GM21360 (cell line): ENCODE data around the gene ANO9.

Experiments used
- ATAC-seq: cut with Tn5 transposase; IDR thresholded peaks from one replicate; pipeline ENCODE4 v1.9.1; 2021; ENCODE audit warnings: mild to moderate bottlenecking, moderate library complexity; ENCODE audit not compliant: unreplicated experiment

Gene ANO9

GRCh38 chr11:441418-442274, at the start of gene ANO9:
Gene ANO9, minus strand, starts transcription at chr11:442011. Its CDS starts 85 bp downstream, at chr11:441926.
- no peak for ATAC-seq

DNA sequence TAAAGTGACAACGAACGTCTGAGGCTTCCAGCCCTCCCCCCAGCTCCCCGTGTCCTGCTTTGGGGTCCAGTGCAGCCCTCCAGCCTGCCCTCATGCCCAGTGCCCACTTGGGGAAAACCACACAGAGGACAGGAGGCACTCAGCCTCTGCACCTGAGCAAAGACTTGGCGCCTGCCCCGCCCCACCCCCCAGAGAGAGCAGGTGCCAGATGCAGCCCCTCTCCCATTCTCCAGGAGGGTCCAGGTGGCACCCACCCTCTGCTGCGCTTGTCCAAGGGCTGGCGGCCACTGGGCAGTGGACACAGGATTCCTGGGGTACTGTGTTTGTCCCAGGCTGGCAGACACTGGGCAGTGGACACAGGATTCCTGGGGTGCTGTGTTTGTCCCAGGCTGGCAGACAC, 49.5 kb upstream of the ANO9 start:
- no peak for ATAC-seq

DNA sequence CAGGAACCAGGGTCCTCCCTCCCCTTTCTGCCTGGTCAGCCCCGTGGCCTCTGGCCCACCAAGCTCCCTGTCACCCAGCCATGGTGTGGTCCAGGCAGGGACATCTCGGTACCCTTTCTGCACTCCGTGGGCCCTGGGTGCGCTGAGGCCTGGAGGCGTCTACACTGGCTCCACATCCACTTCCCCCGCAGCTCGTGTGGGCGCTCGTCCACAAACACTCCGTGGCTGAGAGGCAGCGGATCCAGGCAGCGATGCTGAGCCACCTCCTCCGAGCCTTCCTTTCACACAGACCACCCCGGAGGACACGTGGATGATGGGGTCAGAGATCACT, 49.1 kb upstream of the ANO9 start:
- no peak for ATAC-seq

DNA sequence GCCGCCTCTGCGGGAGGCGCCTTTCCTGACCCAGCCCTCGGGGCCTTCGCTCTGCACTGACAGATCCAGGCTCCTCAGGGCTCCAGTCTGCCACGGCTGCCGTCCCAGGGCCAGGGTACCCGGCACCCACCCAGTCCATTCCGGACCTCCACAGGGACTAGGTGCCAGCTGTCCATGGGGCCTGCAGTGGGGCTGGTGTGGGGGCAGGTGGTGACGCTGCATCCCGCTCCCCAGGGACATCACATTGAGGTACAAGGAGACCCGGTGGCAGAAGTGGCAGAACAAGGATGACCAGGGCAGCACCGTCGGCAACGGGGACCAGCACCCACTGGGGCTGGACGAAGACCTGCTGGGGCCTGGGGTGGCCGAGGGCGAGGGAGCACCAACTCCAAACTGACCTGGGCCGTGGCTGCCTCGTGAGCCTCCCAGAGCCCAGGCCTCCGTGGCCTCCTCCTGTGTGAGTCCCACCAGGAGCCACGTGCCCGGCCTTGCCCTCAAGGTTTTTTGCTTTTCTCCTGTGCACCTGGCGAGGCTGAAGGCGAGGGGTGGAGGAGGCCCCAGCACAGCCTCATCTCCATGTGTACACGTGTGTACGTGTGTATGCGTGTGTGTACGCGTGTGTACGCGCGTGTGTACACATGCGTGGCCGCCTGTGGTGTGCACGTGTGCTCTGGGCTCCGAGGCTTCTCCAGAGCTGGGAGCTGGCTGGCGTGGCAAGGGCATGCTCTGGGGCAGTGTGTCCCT, 48.5 kb upstream of the ANO9 start:
- ATAC-seq: no peak

GRCh38 chr11:489610-490185, 47.9 kb upstream of the ANO9 start:
- no peak for ATAC-seq

DNA sequence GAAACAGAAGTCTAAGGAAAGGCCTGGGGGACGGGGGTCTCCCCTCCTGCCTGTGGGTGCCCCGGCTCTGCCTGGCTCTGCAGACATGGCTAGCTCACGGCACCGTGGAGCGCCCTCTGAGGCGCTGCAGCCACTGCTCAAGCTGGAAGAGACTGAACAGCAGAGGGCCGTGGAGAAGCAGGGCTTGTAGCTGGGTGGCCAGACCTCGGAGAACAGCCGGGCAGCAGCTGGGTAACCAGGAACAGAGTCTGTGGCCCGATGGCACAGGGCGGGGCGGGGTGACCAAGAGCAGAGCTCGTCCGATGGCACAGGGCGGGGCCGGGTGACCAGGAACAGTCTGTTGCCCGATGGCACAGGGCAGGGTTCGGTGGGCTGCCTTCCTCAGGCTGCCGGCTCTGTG, 47.2 kb upstream of the ANO9 start:
- no peak for ATAC-seq

- no peak for ATAC-seq
Measured at GRCh38 chr11:488579-488978, 46.8 kb upstream of the ANO9 start.

DNA sequence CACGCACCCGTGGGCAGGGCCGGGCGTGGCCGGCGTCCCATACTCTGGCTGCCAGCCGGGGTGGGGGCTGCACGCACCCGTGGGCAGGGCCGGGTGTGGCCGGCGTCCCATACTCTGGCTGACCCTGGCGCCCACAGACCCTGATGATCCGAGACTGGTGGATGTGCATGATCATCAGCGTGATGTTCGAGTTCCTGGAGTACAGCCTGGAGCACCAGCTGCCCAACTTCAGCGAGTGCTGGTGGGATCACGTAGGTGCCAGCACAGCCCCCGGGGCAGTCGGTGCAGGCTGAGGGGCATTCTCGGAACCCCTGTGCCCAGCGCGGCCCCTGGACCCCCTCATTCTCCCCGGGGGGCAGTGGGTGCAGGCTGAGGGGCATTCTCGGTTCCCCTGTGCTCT, 46.3 kb upstream of the ANO9 start:
- ATAC-seq: no peak

GRCh38 chr11:487571-488021, 45.8 kb upstream of the ANO9 start:
- ATAC-seq: no peak

GRCh38 chr11:486189-486588, 44.4 kb upstream of the ANO9 start:
- ATAC-seq: no peak

DNA sequence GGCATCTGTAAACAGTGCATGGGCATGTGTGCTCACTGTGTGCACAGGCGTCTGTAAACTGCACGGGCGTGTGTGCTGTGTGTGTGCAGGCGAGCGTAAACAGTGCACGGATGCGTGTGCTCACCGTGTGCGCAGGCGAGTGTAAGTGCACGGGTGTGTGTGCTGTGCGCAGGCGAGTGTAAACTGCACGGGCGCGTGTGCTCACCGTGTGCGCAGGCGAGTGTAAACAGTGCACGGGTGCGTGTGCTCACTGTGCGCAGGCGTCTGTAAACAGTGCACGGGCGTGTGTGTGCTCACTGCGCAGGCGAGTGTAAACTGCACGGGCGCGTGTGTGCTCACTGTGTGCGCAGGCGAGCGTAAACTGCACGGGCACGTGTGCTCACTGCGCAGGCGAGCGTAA, 42.8 kb upstream of the ANO9 start:
- no peak for ATAC-seq

DNA sequence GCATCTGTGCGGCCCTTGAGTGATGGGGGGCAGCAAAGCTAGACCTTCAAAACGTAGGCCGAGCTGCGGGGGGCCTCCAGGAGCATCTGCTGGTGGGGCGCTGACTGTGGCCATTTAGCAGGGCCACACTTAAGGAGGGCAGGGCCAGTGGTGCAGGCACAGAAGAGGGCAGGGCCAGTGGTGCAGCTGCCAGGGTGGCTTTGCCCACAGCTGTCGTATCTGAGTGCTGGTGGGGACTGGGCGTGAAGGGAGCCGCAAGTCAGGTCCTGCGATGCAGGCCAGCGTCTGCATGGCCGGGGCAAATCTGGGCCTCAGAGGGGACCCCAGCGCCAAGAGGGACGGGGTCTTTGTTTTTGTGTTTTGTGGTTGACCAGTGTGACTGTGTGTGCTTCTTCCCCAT, 37.5 kb upstream of the ANO9 start:
- no peak for ATAC-seq

DNA sequence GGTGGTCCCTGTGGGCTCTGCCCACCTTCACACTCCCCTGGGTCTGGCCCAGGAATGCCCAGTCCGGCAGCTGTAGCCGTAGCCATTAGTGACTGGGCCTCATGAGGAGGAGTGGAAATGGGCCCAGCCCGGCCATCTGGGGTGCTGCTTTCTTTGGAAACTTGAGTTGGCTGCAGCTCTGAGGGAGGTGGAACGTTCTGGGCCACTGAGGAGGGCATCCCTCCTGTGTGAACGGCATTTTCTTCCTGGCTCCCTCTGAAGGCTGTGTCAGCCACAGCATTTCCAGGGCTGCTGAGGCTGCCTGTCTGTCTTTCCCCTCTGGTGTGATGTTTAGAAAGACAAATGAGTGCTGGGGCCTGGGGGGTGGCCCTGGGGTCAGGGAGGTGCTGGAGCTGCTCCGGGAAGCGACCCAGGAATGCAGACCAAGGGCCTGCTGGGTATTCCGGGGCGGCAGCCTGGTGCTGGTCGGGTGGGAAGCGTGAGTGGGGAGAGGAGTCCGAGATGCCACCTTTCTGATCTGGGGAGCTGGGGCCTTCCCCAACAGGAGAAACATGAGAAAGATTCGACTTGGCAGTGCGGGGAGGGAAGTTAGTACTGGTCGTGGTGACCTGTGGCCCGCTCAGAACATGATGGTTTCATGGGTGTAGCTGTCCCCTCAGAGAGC, 35.4 kb upstream of the ANO9 start:
- no peak for ATAC-seq

DNA sequence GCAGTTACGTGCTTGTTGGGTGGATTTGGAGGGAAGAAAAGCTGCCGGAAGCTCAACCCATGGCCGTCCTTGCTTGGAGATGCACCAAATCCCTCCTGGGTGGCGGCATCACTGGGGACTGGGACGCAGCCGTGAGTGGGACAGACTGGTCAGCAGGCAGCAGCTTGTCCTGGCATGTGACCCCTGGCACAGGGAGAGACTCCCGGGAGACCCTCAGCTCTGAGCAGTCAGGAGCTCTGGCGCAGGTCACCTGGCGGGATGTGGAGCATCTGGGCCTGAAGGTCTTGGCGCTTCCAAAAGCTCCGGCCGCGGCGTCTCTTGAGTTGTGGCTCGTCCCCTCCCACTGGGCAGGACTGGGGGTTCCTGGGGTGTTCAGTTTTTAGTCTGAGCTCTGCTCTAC, 34.6 kb upstream of the ANO9 start:
- ATAC-seq: no peak

GRCh38 chr11:475941-476340, 34.1 kb upstream of the ANO9 start:
- no peak for ATAC-seq

- ATAC-seq: no peak
Measured at GRCh38 chr11:474914-475506, 33.2 kb upstream of the ANO9 start.

DNA sequence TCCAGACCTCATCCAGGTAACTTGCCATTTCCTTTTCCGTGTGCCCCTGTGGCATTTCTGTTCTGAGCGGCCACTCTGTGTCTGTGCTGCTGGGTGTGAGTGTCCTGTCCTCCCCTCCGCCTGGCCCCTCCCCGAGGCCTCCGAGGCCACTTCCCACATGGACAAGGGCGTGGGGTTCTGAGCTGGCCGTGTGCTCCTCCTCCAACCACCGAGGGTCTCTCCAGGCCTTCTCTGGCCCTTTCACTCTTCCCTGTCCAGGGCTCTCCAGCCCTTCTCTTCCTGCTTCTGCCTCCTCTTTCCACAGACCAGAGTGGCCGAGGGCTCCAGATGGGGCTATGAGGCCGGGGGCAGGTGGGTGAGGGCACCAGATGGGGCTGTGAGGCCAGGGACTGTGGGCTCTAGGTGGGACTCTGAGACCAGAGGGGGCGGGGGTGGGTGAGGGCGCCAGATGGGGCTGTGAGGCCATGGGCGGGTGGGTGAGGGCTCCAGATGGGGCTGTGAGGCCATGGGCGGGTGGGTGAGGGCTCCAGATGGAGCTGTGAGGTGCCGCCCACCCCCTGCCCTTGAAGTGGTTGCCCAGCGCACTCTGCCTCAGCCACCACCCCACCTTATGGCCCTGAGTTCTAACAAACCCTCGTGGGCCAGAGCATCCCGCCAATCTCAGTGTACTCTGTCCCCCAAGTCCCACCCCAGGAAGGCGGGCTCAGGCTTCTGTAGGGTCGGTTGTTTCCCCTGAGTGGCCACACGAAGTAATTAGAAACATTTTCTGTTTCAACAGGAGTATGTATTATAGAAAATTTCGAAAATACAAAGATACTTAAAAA, 32.4 kb upstream of the ANO9 start:
- no peak for ATAC-seq

- ATAC-seq: no peak
Measured at GRCh38 chr11:473415-473814, 31.6 kb upstream of the ANO9 start.

DNA sequence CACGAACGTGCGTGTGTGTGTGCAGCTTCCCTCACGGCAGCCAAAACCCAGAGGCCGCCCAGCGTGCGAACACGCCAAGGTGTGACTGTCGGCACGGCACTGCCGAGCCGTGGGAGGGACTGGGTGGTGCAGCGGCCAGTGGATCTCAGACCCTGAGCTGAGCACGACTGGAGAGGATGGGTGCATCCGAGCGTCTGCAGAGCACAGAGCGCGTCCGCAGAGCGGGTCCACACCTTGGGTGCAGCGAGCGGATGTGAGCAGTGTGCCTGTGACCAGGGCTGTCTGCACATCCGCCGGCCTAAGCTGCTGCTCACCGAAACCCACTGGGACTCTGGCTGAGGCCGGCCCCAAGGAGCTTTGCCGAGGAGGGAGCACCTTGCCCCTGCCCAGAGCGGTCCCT, 31.0 kb upstream of the ANO9 start:
- no peak for ATAC-seq

DNA sequence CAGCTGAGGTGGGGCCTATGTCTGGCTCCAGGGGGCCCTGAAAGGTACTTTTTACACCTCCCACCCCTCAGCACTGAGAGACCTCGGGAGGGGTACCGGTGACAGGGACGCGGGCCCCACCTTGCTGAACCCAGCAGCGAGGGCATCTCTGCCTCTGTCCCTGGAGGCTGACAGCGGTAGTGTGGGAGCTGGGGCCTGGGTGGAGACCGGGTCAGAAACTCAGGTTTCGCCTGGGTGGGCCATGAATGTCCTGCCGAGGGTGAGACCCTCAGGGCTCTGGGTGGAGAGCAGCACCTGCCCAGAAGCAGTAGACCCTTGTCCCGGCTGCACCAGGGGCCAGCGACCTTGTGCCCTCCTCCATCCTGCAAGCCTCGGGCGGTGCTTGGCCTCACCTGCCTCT, 30.5 kb upstream of the ANO9 start:
- no peak for ATAC-seq
